H1 (cell line): ENCODE measurements around the gene PDGFA. TPM values are rescaled to one million over a fixed set of nuclear protein-coding genes. Genes with fewer than 3 reads are reported as not detected.

ENCODE experiments used
- CTCF ChIA-PET: fragments of 300-600 bp; sonication (Branson Sonifier 250); formaldehyde crosslinking; loops from one replicate; lab custom pipeline; 2021; ENCODE audit not compliant: partially characterized antibody; lab: Charles Lee
- POLR2A ChIA-PET: fragments of 300-600 bp; sonication (Branson Sonifier 250); formaldehyde crosslinking; loops from one replicate; lab custom pipeline; 2021; ENCODE audit warnings: inconsistent platforms; ENCODE audit not compliant: partially characterized antibody; lab: Charles Lee
- DNase-seq, 2 experiments: peaks; one replicate each; pipeline versions ENCODE4 v3.0.0 to v3.0.0-alpha.2; 2010 to 2022; ENCODE audit warnings: low spot score in 2 of 2, low read depth in 1 of 2, mixed read lengths in 1 of 2
- FAIRE-seq: peaks from 2 replicates; lab custom pipeline; 2011; peaks lifted over from hg19 to GRCh38; lab: Jason Lieb, UNC
- H2AFZ ChIP-seq: 2 replicates; pipeline ENCODE4 v1.8.1; 2012; ENCODE audit warnings: low read length, inconsistent platforms
- H2AK5ac ChIP-seq: 2 replicates; pipeline ENCODE4 v1.6.1; 2013; ENCODE audit warnings: low read depth, low read length
- H2BK120ac ChIP-seq: replicated peaks from 2 replicates; pipeline ENCODE3; 2013; ENCODE audit warnings: low read depth, low read length, inconsistent platforms
- H2BK12ac ChIP-seq: 2 replicates; pipeline ENCODE4 v1.6.1; 2013; ENCODE audit warnings: low read depth, low read length
- H2BK15ac ChIP-seq: 2 replicates; pipeline ENCODE4 v1.6.1; 2013; ENCODE audit warnings: low read length
- H2BK20ac ChIP-seq: 2 replicates; pipeline ENCODE4 v1.6.1; 2013; ENCODE audit warnings: low read length
- H2BK5ac ChIP-seq: 2 replicates; pipeline ENCODE4 v1.6.1; 2013; ENCODE audit warnings: low read depth, low read length
- H3K14ac ChIP-seq: 2 replicates; pipeline ENCODE4 v1.6.1; 2013; ENCODE audit warnings: inconsistent platforms; ENCODE audit not compliant: insufficient read length
- H3K18ac ChIP-seq: 2 replicates; pipeline ENCODE4 v1.6.1; 2013; ENCODE audit warnings: low read length; ENCODE audit errors: extremely low read depth
- H3K23ac ChIP-seq: 2 replicates; pipeline ENCODE4 v1.6.1; 2013; ENCODE audit warnings: inconsistent platforms; ENCODE audit not compliant: insufficient read length
- H3K23me2 ChIP-seq: 2 replicates; pipeline ENCODE4 v1.6.1; 2013; ENCODE audit warnings: low read depth, low read length
- H3K27ac ChIP-seq: 2 replicates; pipeline ENCODE4 v1.6.1; 2011; ENCODE audit warnings: low read depth, low read length, inconsistent platforms
- H3K27me3 ChIP-seq, 4 experiments: replicated peaks in 1 of 4; 1 replicate in 1 of 4; 2 replicates in 3 of 4; pipeline versions ENCODE4 v1.6.1 to v1.8.1; 2011 to 2013; ENCODE audit warnings: low read length in 3 of 4, mild to moderate bottlenecking in 3 of 4, inconsistent platforms in 2 of 4, mixed read lengths in 2 of 4, moderate library complexity in 1 of 4; ENCODE audit not compliant: control insufficient read depth in 3 of 4, insufficient read depth in 3 of 4; ENCODE audit errors: extremely low read depth in 1 of 4
- H3K36me3 ChIP-seq, 4 experiments: 2 replicates each; pipeline versions ENCODE4 v1.6.1 to v1.8.1; 2011 to 2013; ENCODE audit warnings: mild to moderate bottlenecking in 4 of 4, low read length in 3 of 4, moderate library complexity in 2 of 4, control low read depth in 1 of 4, inconsistent platforms in 1 of 4; ENCODE audit not compliant: insufficient read depth in 4 of 4, control insufficient read depth in 2 of 4
- H3K4ac ChIP-seq: replicated peaks from 2 replicates; pipeline ENCODE3; 2013; ENCODE audit warnings: low read length, low read depth, mixed read lengths, inconsistent platforms; ENCODE audit not compliant: insufficient read length
- H3K4me1 ChIP-seq, 4 experiments: replicated peaks in 1 of 4; 1 replicate in 1 of 4; 2 replicates in 3 of 4; pipeline versions ENCODE4 v1.6.1 to v1.8.1; 2011 to 2013; ENCODE audit warnings: low read length in 3 of 4, inconsistent platforms in 2 of 4, mixed read lengths in 1 of 4; ENCODE audit not compliant: insufficient read depth in 4 of 4, control insufficient read depth in 3 of 4
- H3K4me2 ChIP-seq, 2 experiments: 2 replicates each; pipeline versions ENCODE4 v1.6.1 to v1.8.1; 2011 to 2013; ENCODE audit warnings: low read depth in 2 of 2, low read length in 2 of 2, control low read depth in 1 of 2, inconsistent platforms in 1 of 2, mild to moderate bottlenecking in 1 of 2; ENCODE audit not compliant: insufficient read depth in 1 of 2
- H3K4me3 ChIP-seq, 4 experiments: fragments of 200-600, 300-600 bp in 1 of 4; sonication (generic), shearing (Covaris generic), sonication (Bioruptor Twin) in 1 of 4; 2 replicates each; pipeline versions ENCODE4 v1.5.1 to v1.8.1; 2011 to 2016; ENCODE audit warnings: low read length in 4 of 4, low read depth in 3 of 4, control low read depth in 2 of 4, inconsistent platforms in 2 of 4, mild to moderate bottlenecking in 2 of 4, mixed read lengths in 1 of 4, moderate library complexity in 1 of 4; ENCODE audit not compliant: insufficient read depth in 2 of 4; ENCODE audit errors: extremely low read depth in 1 of 4
- H3K56ac ChIP-seq: replicated peaks from 2 replicates; pipeline ENCODE3; 2013; ENCODE audit warnings: low read depth, mild to moderate bottlenecking, mixed read lengths, low read length, inconsistent platforms; ENCODE audit not compliant: insufficient read length
- H3K79me1 ChIP-seq: 2 replicates; pipeline ENCODE4 v1.6.1; 2013; ENCODE audit warnings: low read depth, low read length, control low read depth
- H3K79me2 ChIP-seq, 2 experiments: 2 replicates each; pipeline versions ENCODE4 v1.6.1 to v1.8.1; 2012 to 2013; ENCODE audit warnings: low read length in 2 of 2, mild to moderate bottlenecking in 2 of 2, inconsistent platforms in 1 of 2; ENCODE audit not compliant: insufficient read depth in 2 of 2, control insufficient read depth in 1 of 2
- H3K9ac ChIP-seq, 4 experiments: replicated peaks in 1 of 4; 1 replicate in 1 of 4; 2 replicates in 3 of 4; pipeline versions ENCODE4 v1.6.1 to v1.8.1; 2011 to 2013; ENCODE audit warnings: low read depth in 3 of 4, low read length in 3 of 4, control low read depth in 2 of 4, mild to moderate bottlenecking in 2 of 4, moderate library complexity in 2 of 4, inconsistent platforms in 1 of 4; ENCODE audit errors: extremely low read depth in 1 of 4
- H3K9me3 ChIP-seq, 2 experiments: 2 replicates each; pipeline versions ENCODE4 v1.6.1 to v1.8.1; 2012 to 2013; ENCODE audit warnings: mild to moderate bottlenecking in 2 of 2, moderate library complexity in 2 of 2, control low read depth in 1 of 2, inconsistent platforms in 1 of 2, low read depth in 1 of 2, low read length in 1 of 2, mixed read lengths in 1 of 2; ENCODE audit not compliant: insufficient read depth in 2 of 2
- H4K20me1 ChIP-seq, 2 experiments: replicated peaks in 1 of 2; 2 replicates each; pipeline versions ENCODE3 to v1.8.1; 2011 to 2013; ENCODE audit warnings: inconsistent platforms in 2 of 2, low read length in 2 of 2, mild to moderate bottlenecking in 1 of 2; ENCODE audit not compliant: insufficient read depth in 2 of 2, control insufficient read depth in 1 of 2
- H4K5ac ChIP-seq: 2 replicates; pipeline ENCODE4 v1.6.1; 2013; ENCODE audit warnings: low read length, low read depth, mixed read lengths, inconsistent platforms; ENCODE audit not compliant: insufficient read length
- H4K8ac ChIP-seq: 2 replicates; pipeline ENCODE4 v1.8.0; 2013; ENCODE audit warnings: mild to moderate bottlenecking, moderate library complexity, low read length, inconsistent platforms; ENCODE audit not compliant: insufficient read depth; ENCODE audit errors: extremely low read depth
- H4K91ac ChIP-seq: replicated peaks from 2 replicates; pipeline ENCODE3; 2013; ENCODE audit warnings: low read length, mixed read lengths, inconsistent platforms; ENCODE audit not compliant: insufficient read length
- CHD1 ChIP-seq: IDR thresholded peaks from 2 replicates; pipeline ENCODE4 v1.6.1; 2012; ENCODE audit warnings: low read depth, low read length, improper control_type of control experiment
- CTCF ChIP-seq, 3 experiments: IDR thresholded peaks; 1 replicate in 2 of 3; 2 replicates in 1 of 3; pipeline versions ENCODE4 v1.5.1 to v1.6.1; 2011; ENCODE audit warnings: low read length in 3 of 3, mild to moderate bottlenecking in 3 of 3, inconsistent platforms in 2 of 3, low read depth in 1 of 3, moderate library complexity in 1 of 3; ENCODE audit not compliant: insufficient read depth in 1 of 3; ENCODE audit errors: control extremely low read depth in 1 of 3
- JUN ChIP-seq: IDR thresholded peaks from 2 replicates; pipeline ENCODE4 v1.6.1; 2011; ENCODE audit warnings: low read depth, mild to moderate bottlenecking, improper control_type of control experiment, low read length
- KDM1A ChIP-seq: fragments of 200-600, 300-600 bp; sonication (generic); IDR thresholded peaks from 2 replicates; pipeline ENCODE4 v1.7.1; 2016; ENCODE audit warnings: mild to moderate bottlenecking, low read length, borderline replicate concordance
- POLR2AphosphoS5 ChIP-seq: IDR thresholded peaks from 2 replicates; pipeline ENCODE4 v1.6.1; 2011; ENCODE audit warnings: low read depth, low read length
- WGBS, 2 experiments: shearing (Covaris generic) in 1 of 2; methylation state at CpG; one replicate each; pipeline versions ENCODE4 v1.1.6 to v1.1.7; 2013 to 2015; ENCODE audit warnings: low lambda C conversion rate in 2 of 2, mixed read lengths in 2 of 2, inconsistent platforms in 1 of 2, low coverage in 1 of 2, missing lambda C conversion rate in 1 of 2; ENCODE audit not compliant: insufficient replicate concordance in 2 of 2, insufficient coverage in 1 of 2, insufficient read length in 1 of 2; ENCODE audit errors: extremely low coverage in 1 of 2, missing lambda C conversion rate in 1 of 2; 5-methylcytosine and 5-hydroxymethylcytosine counted together
- polyA plus RNA-seq, 7 experiments: library from polyadenylated mRNA; depleted of rRNA in 3 of 7; stranded (reverse) in 5 of 7; unstranded in 2 of 7; fragments of >200 nt in 5 of 7; fragments of 200-250 nt in 2 of 7; gene quantifications; 1 replicate in 5 of 7; 2 replicates in 1 of 7; 4 replicates in 1 of 7; pipeline versions ENCODE4 v1.2.1 to v1.2.3, GENCODE V29; 2011 to 2013; ENCODE audit warnings: missing spikeins in 2 of 7, mixed read lengths in 2 of 7
- total RNA-seq: library from RNA; stranded (reverse); fragmentation: NEBNext Ultra II Directional; extraction: Animal tissue kit (Norgen Biotek cat#: 25700); gene quantifications from 2 replicates; pipeline ENCODE4 v1.2.1, GENCODE V29; 2021

The PDGFA gene
- total and polyA plus RNA-seq, 2 of the 8 experiments (the other 6 are each of a cell fraction or from before 2014, with no cell fraction given): 21.1 to 43.0 TPM

DNA sequence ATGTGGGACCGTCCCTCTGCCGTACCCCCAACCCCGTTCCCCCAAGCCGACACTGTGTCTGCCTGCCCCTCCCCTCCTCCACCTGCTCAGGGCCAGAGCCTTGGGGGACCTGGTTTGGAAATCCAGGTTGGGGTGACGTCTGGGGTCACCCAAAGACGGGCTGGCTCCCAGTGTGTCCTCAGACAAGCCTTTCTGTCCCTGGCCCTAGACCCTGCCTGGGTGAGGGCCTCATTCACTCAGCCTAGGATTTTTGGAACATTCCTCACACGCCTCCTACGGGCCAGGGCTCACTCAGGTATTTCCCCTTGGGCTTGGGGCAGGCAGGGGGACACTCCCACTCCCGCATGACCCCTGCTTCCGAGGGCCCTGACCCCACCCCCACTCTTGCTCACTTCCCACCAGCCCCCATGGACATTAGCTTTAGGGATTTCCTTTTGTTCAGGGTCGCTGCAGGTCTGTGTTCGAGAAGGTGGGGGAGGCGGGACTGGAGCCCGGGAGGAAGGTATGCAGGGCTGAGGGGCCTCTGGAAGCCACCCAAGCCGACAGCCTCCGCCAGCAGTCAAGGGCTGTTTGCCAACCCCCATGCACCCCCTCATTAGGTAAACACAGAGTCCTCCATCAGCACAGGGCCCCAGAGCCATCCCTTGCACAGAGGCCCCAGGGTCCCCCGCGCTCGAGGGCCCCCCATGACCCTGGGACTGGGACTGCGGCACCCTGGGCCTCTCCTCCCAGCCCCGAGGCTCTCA, 35.1 kb downstream of the PDGFA start:
- no peak for FAIRE-seq
- POLR2A ChIA-PET: interaction anchor here (1.7 kb wide), 1 partner anchor 31 kb away, joined by 3 read pairs; no protein-coding TSS in a partner anchor
- Histone ChIP-seq H3K27ac (no peak overlapping the region), H3K4me1 (peaks cover 0 to 27% (median 12%) of the 10 kb centered on the region in 4 experiments; a peak in 6 of 7 replicates), H2BK5ac (peak overlapping the region; percentile 52; the same call in 1 of the 2 replicates), H4K20me1 (peaks cover 0 to 13% of the 10 kb centered on the region in 2 experiments), H3K4me3 (no peak overlapping the region), H3K79me2 (no peaks in the 10 kb centered on the region), H2BK15ac (0 out of 2 replicates have a peak overlapping the region, but pooled peaks have one; percentile 8), H3K36me3 (no peaks in the 10 kb centered on the region), H3K18ac (no peak overlapping the region; the same call in 1 of the 2 replicates), H2BK20ac (no peak overlapping the region), H3K9ac (no peak overlapping the region), H2BK120ac (no peak overlapping the region), H3K79me1 (no peaks in the 10 kb centered on the region), H3K23me2 (peaks cover 13% of the 10 kb centered on the region; the same call in 1 of the 2 replicates), H3K56ac (no peak overlapping the region), H2AK5ac (no peak overlapping the region), H3K9me3 (no peaks in the 10 kb centered on the region), H2AFZ (no peak overlapping the region), H3K27me3 (no peaks in the 10 kb centered on the region; a peak in 1 of 7 replicates), H2BK12ac (peak overlapping the region; percentile 68; the same call in 1 of the 2 replicates), H4K5ac (no peak overlapping the region), H3K23ac (no peak overlapping the region), H3K14ac (no peak overlapping the region), H3K4ac (no peak overlapping the region), H3K4me2 (no peak overlapping the region), H4K91ac (no peak overlapping the region), H4K8ac (peak overlapping the region; percentile 15)
- CTCF ChIA-PET: interaction anchor here (0.6 to 2.0 kb wide), 2 partner anchors 31 to 162 kb away, joined by 3 to 4 read pairs; no protein-coding TSS in a partner anchor
- DNase-seq: no peak
- WGBS, 2 experiments: 69% methylated on average over 21 of the region's 21 CpGs; no CpG with 5 or more reads in 1 of the 2 experiments
- peak in 1 of 3 experiments; percentile 12; a peak in 1 of 4 replicates for TF ChIP-seq CTCF (IDR thresholded peaks at IDR 0.05; ENCODE audit: control extremely low read depth in 1 of 3, insufficient read depth in 1 of 3, low read depth in 1 of 3, low read length in 3 of 3)
- TF ChIP-seq JUN: no peak
- TF ChIP-seq KDM1A: no peak
- TF ChIP-seq POLR2AphosphoS5: no peak
- no peak for TF ChIP-seq CHD1
